Raji (cell line): Measurements from ENCODE around the gene NANOGP8.

Experiments used
- POLR2A ChIP-seq: IDR thresholded peaks from 2 replicates; pipeline ENCODE4 v1.6.1; 2011; ENCODE audit warnings: low read depth, low read length, control low read depth; ENCODE audit not compliant: insufficient read depth

The NANOGP8 gene

DNA sequence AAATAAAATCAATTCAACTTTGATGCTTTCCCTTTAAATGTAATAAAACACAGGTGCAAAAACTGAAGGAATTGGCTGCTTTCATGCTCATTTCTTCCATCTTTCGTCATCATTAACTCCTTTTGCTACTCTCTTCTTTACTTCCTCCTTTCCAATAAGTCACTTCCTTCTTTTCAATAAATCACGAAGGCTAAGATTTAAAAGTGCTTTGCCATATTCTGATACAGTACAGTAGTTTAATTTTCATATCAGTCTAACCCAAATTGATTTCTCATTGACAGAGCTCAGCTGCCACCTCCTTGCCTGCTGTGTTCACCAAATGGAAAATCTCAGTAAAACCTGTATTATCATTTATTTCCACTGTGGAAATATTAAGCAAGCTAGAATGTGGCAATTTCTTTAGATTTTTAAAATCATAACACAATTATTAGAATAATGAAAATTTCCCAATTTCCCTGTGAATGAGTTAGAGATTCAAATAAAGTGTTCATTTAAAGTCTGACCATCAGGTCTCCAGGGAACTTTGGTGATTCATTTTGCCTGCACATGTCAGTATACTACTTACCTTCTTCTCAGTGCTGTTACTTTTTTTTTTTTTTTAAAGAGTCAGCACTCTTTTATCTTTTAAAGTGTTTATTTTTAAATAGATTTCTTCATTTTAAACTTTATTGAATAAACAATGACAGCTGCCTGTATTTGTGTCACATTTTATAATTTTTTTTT lies 41.6 kb downstream of the NANOGP8 start:
- no peak for TF ChIP-seq POLR2A

DNA sequence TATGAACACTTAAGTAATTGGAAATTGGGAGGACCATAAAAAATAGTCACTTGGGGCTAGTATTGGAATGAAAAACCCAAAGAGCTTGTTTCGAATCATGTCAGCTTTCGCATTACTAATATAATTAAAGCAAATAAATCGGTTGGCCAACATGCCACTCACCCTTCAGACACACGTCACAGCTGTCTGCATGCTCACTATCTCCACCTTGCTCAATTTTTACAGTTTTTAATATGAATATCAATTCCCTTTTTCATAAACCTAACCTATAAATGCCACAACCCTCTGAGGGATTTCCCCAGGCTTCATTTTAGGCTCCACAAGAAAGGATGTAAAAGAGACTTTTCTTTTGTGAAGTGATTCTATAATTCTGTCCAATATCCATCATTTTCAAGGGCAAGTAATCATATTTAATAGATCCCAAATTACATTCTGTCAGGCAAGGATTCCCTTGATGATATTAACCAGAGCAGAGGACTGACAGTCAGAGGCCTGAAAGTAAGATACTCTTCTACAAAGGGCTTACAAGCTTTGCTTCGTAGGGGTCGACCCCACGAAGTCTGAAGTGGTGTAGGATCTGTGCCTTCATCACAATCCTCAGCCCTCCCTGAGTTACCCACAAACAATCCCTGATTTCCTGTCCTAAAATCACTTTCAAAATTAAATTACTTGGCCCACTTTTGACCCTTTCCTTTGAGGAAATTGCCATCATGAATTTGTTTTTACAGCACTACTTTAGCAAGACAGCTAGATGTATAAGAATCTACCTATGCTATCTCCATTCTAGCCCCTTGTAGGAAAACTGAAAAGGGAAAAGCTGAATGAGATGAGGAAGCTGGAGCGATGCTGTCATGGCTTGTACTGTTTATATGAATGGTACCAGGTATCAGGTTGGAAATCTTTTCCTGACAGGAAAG lies 44.5 kb downstream of the NANOGP8 start:
- no peak for TF ChIP-seq POLR2A

DNA sequence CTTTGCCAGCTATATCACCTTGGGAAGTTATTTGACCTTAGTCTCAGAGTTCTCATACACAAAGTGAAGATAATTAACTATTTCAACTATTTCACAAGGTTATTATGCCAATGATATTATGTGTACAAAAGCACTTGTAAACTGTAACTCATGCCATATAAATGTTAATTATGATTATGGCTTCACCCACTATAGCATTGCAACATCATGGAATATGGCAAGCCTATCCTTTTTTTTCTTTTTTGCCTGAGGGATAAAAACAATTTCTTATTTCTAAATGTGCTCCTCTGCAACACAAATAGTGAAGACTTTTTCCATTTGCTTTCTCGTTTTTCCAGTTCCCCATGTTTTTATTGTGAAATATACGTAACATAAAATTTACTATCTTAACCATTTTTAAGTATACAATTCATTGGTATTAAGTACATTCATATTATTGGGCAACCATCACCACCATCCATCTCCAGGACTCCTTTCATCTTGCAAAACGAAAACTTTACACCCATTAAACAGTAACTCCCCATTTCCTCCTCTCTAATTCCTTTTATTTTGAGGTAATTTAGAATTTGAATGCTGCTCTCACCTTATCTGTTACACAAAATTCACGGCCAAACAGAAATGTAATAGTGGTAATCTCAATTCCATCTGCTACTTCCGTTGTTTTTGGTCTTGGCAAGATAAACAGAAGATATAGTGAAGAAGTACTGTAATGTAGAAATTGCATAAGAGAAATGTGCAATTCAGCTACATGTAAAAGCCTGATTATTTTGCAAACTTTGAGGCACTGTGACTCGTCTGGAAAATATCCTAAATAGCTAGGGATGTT lies 46.3 kb downstream of the NANOGP8 start:
- no peak for TF ChIP-seq POLR2A
